Suprapubic skin (tissue), 4 donors: ENCODE data around the gene NEU2.

Experiments used
- EP300 ChIP-seq: sonication (generic); formaldehyde crosslinking; IDR thresholded peaks from one replicate; pipeline ENCODE4 v1.6.1; 2017; ENCODE audit warnings: antibody characterized with exemption
- POLR2A ChIP-seq, 2 donors: fragments of 450-650 bp; IDR thresholded peaks; one replicate each; pipeline ENCODE4 v1.6.1; 2017; ENCODE audit warnings: antibody characterized with exemption in 2 of 2, mild to moderate bottlenecking in 2 of 2, moderate library complexity in 2 of 2
- POLR2AphosphoS5 ChIP-seq, 3 donors: sonication (generic); formaldehyde crosslinking; IDR thresholded peaks; one replicate each; pipeline ENCODE4 v1.6.1; 2017; ENCODE audit warnings: antibody characterized with exemption in 3 of 3
- TF ChIP-seq, protein P1 (sequence below), 2 donors: fragments of 200-600 bp in 1 of 2; fragments of 450-650 bp in 1 of 2; sonication (generic) in 1 of 2; IDR thresholded peaks; one replicate each; pipeline ENCODE4 v1.5.1; 2016 to 2019; ENCODE audit warnings: antibody characterized with exemption in 2 of 2, mild to moderate bottlenecking in 1 of 2, moderate library complexity in 1 of 2

DNA sequence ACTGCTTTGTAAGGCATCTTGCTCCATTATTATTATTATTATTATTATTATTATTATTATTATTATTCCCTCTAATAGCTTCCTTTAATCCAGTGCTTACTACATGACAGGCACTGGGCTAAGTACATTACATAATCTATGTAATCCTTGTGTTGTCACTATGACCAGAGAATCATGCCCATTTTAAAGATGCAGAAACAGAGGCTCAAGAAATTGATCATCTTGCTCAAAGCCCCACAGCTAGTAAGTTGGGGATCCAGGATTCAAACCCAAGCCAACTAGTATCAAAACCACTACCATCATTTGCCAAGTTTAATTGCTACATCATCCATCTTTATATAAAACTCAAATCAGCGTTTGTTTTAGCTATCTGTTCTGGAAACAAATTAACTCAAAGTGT, 18.8 kb upstream of the NEU2 start:
- TF ChIP-seq, protein P1, sequence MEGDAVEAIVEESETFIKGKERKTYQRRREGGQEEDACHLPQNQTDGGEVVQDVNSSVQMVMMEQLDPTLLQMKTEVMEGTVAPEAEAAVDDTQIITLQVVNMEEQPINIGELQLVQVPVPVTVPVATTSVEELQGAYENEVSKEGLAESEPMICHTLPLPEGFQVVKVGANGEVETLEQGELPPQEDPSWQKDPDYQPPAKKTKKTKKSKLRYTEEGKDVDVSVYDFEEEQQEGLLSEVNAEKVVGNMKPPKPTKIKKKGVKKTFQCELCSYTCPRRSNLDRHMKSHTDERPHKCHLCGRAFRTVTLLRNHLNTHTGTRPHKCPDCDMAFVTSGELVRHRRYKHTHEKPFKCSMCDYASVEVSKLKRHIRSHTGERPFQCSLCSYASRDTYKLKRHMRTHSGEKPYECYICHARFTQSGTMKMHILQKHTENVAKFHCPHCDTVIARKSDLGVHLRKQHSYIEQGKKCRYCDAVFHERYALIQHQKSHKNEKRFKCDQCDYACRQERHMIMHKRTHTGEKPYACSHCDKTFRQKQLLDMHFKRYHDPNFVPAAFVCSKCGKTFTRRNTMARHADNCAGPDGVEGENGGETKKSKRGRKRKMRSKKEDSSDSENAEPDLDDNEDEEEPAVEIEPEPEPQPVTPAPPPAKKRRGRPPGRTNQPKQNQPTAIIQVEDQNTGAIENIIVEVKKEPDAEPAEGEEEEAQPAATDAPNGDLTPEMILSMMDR (IDR thresholded peaks at IDR 0.05) = no peak
- TF ChIP-seq POLR2A (IDR thresholded peaks at IDR 0.05) = no peak
- no peak for TF ChIP-seq EP300
- TF ChIP-seq POLR2AphosphoS5 (IDR thresholded peaks at IDR 0.05) = no peak
